Measurements from ENCODE around the gene UTP11. TPM values are rescaled to one million over a fixed set of nuclear protein-coding genes. Genes with fewer than 3 reads are reported as not detected.
"Not testable (repeated sequence)": the region's sequence is repeated elsewhere in the genome, so short reads cannot be mapped to it uniquely, and the experiment has no call there.

The UTP11 gene
- total and polyA plus RNA-seq, 2 donors from 2014 or later: 24.2 to 26.2 TPM

GRCh38 chr1:38029685-38030511, 17.4 kb downstream of the UTP11 start:
- DNase-seq (peak in 4 of 5 donors; percentile 55 to 82 (median 78)), FAIRE-seq (no peak)
- intact Hi-C loops (cut with DNase I): loop anchor here (10.0 kb wide), 1 partner anchor 805 kb away; no protein-coding TSS in a partner anchor
- no peaks in the 10 kb centered on the region for H3K9me3 ChIP-seq (ENCODE audit: control insufficient read depth in 2 of 3, insufficient read depth in 1 of 3, low read length in 3 of 3)
- peak overlapping the region in 1 of 2 donors; percentile 11 for H3K27ac ChIP-seq (ENCODE audit: low read depth in 2 of 2, low read length in 2 of 2)
- H3K9ac ChIP-seq (ENCODE audit: low read length in 3 of 3): no peak overlapping the region
- H3K27me3 ChIP-seq (ENCODE audit: control insufficient read depth, insufficient read depth, low read length): no peaks in the 10 kb centered on the region
- H3K36me3 ChIP-seq (ENCODE audit: control insufficient read depth in 2 of 3, insufficient read depth in 3 of 3, low read length in 3 of 3): peaks cover 3 to 9% (median 7%) of the 10 kb centered on the region in 3 donors
- H3K4me1 ChIP-seq (ENCODE audit: control insufficient read depth in 2 of 3, insufficient read depth in 2 of 3, low read depth in 1 of 3, low read length in 3 of 3): peaks cover 0 to 24% (median 5%) of the 10 kb centered on the region in 3 donors
- no peak overlapping the region for H3K4me3 ChIP-seq (ENCODE audit: low read length in 3 of 3)
- TF ChIP-seq CTCF (IDR thresholded peaks at IDR 0.05; ENCODE audit: borderline replicate concordance, extremely low read depth, insufficient read depth): no peak

DNA sequence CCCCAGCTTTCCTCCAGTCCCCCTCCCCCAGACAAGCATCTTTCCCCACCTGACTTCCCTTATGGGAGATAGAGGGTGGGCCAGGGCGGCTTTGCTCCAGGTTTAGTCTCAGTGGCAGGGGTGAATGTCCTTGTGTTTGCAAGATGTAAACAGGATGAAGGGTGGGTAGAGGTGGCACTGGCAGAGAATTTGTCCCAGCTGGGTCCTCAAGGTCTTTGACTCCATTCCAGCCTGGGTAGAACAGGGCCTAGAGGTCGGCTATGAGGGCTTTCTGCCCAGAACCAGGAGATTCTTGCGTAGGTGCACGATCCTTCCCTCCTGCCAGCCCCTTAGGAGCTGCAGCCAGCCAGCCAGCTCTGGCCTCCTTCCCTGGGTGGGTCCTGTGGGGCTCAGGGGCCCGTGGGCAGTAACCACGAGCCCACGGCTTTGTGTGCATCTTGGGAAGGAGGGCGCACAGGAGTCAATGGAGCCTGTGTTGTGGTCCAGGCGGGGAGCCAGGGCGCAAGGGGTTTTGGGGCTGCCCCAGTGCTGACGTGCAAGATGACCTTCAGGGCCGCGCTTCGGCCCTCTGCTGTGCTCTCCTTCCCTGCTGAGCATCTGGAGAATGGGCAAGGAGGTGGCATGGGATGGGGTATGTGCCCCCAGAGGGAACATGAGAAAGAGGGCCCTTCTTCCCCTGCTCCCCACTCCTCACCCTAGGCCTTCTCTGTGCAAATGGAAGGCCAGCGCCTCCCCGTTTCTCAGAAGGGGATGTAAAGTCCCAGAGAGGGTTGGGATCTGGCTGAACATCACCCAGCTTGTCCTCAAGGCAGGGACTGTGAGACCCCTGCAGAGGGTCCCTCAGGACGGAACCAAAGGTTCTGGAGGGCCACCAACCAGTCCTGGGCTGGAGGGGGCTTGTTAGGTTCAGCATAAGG, 18.3 kb downstream of the UTP11 start:
- intact Hi-C loops (cut with DNase I): loop anchor here (10.0 kb wide), 1 partner anchor 804 kb away; no protein-coding TSS in a partner anchor
- FAIRE-seq: no peak

DNA sequence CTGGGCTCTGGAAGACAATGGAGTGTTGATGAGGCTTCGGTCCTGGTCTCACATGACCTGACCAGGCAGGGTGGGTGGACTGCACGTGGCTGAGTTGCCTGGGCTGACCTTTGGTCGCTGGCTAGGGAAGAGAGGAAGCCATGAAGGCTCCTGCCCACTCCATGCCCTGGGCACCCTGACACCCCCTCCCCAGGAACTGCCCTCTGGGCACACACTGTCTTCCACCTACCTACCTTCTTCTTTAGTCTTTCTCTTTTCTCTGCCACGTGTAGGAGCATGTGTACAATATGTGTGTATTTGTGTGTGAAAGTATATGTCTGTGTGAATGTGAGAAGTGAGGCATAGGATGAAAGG, 19.0 kb downstream of the UTP11 start:
- no peak for TF ChIP-seq CTCF (IDR thresholded peaks at IDR 0.05; ENCODE audit: borderline replicate concordance, extremely low read depth, insufficient read depth)
- no peaks in the 10 kb centered on the region for H3K9me3 ChIP-seq (ENCODE audit: control insufficient read depth in 2 of 3, insufficient read depth in 1 of 3, low read length in 3 of 3)
- intact Hi-C loops (cut with DNase I): loop anchor here (10.0 kb wide), 1 partner anchor 803 kb away; no protein-coding TSS in a partner anchor
- no peak overlapping the region for H3K4me3 ChIP-seq (ENCODE audit: low read length in 3 of 3)
- H3K36me3 ChIP-seq (ENCODE audit: control insufficient read depth in 2 of 3, insufficient read depth in 3 of 3, low read length in 3 of 3): no peaks in the 10 kb centered on the region
- peaks cover 0 to 24% (median 5%) of the 10 kb centered on the region in 3 donors for H3K4me1 ChIP-seq (ENCODE audit: control insufficient read depth in 2 of 3, insufficient read depth in 2 of 3, low read depth in 1 of 3, low read length in 3 of 3)
- no peak overlapping the region for H3K27ac ChIP-seq (ENCODE audit: low read depth in 2 of 2, low read length in 2 of 2)
- H3K27me3 ChIP-seq (ENCODE audit: control insufficient read depth, insufficient read depth, low read length): no peaks in the 10 kb centered on the region
- H3K9ac ChIP-seq (ENCODE audit: low read length in 3 of 3): no peak overlapping the region
- no peak for FAIRE-seq
- DNase-seq: no peak

More for the DNA sequence above, 18.3 kb downstream of the UTP11 start:
- no peak overlapping the region for H3K27ac ChIP-seq (ENCODE audit: low read depth in 2 of 2, low read length in 2 of 2)
- no peak for TF ChIP-seq CTCF (IDR thresholded peaks at IDR 0.05; ENCODE audit: borderline replicate concordance, extremely low read depth, insufficient read depth)
- H3K4me3 ChIP-seq (ENCODE audit: low read length in 3 of 3): no peak overlapping the region
- peaks cover 0 to 2% (median under 1%) of the 10 kb centered on the region in 3 donors for H3K36me3 ChIP-seq (ENCODE audit: control insufficient read depth in 2 of 3, insufficient read depth in 3 of 3, low read length in 3 of 3)
- H3K9me3 ChIP-seq (ENCODE audit: control insufficient read depth in 2 of 3, insufficient read depth in 1 of 3, low read length in 3 of 3): no peaks in the 10 kb centered on the region
- no peak overlapping the region for H3K9ac ChIP-seq (ENCODE audit: low read length in 3 of 3)
- no peak for DNase-seq
- no peaks in the 10 kb centered on the region for H3K27me3 ChIP-seq (ENCODE audit: control insufficient read depth, insufficient read depth, low read length)
- peaks cover 0 to 24% (median 5%) of the 10 kb centered on the region in 3 donors for H3K4me1 ChIP-seq (ENCODE audit: control insufficient read depth in 2 of 3, insufficient read depth in 2 of 3, low read depth in 1 of 3, low read length in 3 of 3)

DNA sequence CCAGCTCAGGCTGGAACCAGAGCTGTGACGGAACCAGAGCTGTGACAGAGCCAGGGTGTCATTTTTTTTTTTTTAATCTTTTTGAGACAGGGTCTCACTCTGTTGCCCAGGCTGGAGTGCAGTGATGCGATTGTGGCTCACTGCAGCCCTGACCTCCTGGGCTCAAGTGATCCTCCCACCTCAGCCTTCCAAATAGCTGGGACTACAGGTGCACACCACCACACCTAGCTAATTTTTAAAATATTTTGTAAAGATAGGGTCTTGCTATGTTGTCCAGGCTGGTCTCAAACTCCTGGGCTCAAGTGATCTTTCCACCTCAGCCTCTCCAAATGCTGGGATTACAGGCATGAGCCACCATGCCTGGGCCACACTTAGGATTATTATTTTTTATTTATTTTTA, 20.5 kb downstream of the UTP11 start:
- not testable (repeated sequence) for H3K36me3 ChIP-seq (ENCODE audit: control insufficient read depth in 2 of 3, insufficient read depth in 3 of 3, low read length in 3 of 3); H3K4me3 ChIP-seq (ENCODE audit: low read length in 3 of 3); H3K9me3 ChIP-seq (ENCODE audit: control insufficient read depth in 2 of 3, insufficient read depth in 1 of 3, low read length in 3 of 3); H3K27me3 ChIP-seq (ENCODE audit: control insufficient read depth, insufficient read depth, low read length); H3K27ac ChIP-seq (ENCODE audit: low read depth in 2 of 2, low read length in 2 of 2); DNase-seq; FAIRE-seq; H3K9ac ChIP-seq (ENCODE audit: low read length in 3 of 3)
- peaks cover 0 to 24% (median 5%) of the 10 kb centered on the region in 3 donors for H3K4me1 ChIP-seq (ENCODE audit: control insufficient read depth in 2 of 3, insufficient read depth in 2 of 3, low read depth in 1 of 3, low read length in 3 of 3)
- intact Hi-C loops (cut with DNase I): loop anchor here (10.0 kb wide), 1 partner anchor 802 kb away; no protein-coding TSS in a partner anchor

Measured in kidney (tissue), 14 donors.